ENCODE data around the gene PABPC1L.

PABPC1L gene

DNA sequence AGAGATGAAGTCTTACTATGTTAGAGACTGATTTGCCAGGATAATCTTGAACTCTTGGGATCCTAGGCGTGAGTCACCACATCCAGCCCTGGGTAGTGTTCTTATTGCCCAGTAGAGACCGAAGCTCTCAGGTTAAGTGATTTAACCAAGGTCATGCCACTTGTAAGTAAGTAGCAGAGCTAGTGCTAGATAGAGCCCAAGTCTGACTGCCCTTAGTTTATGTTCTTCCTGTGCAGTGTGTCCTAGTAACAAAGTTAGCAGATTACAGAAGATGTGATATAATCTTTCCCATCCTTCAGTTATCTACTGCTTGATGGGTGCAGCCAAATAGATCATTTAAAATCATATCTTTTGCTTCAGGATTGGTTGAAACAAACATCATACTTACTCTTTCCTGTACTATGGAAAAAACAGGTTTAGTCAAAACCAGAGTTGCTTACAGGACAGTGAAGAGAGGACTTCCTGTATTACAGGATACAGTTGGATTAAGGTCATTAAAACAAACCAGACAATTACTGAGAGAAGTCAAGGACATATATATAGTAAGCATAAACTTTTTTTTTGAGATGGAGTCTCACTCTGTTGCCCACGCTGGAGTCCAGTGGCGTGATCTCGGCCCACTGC is 9.5 kb upstream of the PABPC1L start:
- no peak for DNase-seq (ENCODE audit: low read depth)

DNA sequence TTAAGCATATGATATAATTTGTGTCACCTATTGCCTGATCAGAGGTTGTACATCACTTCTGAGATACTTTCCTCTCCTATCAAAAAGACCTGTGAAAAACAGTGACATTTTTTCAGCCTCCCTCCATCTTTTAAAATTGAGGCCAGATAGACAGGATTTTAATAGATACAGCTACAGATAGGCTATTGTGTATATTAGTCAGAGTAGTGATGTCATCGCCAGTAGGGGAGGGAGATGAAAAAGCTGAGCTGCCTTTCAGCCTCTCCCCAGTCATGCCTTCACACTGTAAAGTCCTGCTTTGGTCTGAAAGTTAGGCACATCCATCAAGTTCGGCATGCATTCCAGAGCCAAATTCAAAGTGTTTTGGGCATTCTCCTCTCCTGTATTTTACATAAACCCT is 7.9 kb upstream of the PABPC1L start:
- DNase-seq (ENCODE audit: low read depth) = no peak

DNA sequence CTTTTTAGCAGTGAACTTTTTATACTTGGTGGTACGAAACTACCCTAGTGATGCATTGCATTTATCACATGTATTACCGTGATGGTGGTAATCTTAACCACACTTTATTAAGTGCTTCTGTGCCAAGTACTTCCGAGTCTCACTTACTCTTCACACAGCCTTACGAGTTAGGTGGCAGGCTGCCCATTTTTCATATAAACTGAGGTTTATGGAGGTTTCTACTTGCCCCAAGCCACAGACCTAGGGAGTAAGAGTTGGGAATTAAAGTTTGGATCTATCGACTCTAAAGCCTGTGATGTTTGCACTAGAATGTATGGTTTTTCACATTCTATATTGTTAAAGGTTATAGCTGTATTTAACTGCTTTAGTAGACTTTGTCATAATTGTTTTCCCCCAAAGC is 5.5 kb upstream of the PABPC1L start:
- DNase-seq (ENCODE audit: low read depth) = no peak

DNA sequence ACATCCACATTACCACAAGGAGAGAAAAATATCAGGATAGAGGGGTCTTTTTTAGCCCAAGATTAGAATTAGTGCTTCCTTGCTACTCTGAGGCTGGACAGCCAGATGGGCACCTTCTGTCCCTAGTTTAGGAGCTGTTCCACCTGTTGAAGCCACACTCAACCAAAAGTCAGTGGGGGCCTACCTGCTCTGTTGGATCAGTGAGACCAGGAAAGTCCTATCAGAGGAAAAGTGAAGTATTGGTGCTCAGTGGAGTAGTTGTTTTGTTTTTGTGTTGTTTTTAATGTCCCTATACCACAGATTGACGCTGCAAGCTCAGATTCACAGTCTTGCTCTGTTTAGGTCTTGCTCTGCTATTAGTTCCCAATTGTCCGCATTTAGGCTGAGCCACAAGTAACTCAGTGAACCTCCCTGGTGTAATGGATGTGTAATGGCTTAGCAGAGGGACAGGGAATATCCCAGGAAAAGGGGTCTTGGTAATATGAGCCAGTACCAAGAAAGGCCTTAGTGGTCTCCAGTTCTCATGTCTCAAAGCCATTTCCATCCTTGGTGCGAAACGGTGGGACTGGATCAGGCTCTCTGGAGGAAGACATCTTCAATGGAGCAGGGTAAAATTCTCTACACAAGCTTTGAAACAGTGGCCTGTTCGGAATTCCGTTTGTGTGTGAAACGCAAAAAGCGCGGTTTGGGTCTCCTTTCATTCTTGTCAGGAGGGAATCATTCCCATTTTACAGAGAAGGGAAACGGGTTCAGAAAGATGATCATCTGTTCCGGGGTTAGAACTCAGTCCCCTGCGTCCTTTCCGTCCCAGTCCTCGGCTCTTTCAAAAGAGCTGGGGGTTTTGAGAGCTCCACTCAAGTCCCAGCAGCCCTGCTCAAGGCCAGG is 631 bp upstream of the PABPC1L start:
- no peak for DNase-seq (ENCODE audit: low read depth)

DNA sequence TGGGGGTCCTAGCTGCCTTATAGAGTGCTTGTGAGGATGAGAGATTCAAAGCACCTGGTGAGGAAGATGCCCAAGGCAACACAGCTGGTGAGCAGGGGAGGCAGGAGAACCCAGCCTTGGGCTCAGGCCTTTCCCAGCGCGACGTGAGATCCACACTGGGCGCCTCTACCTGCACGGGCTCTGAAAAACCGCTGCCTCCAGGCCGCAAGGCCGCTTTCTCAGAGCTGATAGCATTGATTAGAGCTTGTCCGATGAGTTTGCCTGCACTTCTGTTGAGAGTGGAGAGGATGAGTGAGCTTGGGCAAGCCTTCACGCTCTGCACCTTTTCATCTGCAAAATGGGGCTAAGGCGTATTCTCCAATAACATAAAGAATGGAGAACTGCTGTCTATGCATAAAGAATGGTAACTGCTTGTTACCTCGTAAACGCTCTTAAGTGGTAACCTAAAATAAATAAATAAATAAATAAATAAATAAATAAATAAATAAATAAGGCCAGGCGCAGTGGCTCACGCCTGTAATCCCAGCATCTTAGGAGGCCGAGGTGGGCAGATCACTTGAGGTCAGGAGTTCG is 916 bp downstream of the PABPC1L start:
- no peak for DNase-seq (ENCODE audit: low read depth)

DNA sequence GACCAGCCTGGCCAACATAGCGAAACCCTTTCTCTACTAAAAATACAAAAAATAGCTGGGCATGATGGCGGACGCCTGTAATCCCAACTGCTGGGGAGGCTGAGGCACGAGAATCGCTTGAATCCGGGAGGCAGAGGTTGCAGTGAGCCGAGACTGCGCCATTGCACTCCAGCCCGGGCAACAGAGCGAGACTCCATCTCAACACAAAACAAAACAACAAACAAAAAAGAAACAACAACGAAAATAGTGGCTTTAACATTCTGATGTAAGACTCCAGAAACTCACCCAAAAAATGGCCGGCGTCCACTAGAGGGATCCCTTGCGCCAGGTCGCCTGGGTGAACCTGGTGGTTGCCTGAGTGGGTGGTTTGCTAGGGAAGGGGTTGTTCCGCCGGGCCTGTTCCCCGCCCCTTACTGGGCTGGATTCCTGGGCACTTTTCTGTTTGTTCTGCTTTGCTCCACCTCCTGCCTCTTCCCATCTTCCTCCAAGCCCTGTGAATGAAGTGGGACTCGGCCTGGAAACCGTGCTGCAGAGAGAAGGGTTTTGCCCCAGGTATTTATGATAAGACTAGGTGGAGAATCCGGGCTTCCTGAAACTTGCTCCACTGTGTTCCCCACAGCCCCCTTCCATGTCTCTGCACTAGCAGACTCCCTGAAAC is 1.5 kb downstream of the PABPC1L start:
- peak; percentile 19 for DNase-seq (ENCODE audit: low read depth)

DNA sequence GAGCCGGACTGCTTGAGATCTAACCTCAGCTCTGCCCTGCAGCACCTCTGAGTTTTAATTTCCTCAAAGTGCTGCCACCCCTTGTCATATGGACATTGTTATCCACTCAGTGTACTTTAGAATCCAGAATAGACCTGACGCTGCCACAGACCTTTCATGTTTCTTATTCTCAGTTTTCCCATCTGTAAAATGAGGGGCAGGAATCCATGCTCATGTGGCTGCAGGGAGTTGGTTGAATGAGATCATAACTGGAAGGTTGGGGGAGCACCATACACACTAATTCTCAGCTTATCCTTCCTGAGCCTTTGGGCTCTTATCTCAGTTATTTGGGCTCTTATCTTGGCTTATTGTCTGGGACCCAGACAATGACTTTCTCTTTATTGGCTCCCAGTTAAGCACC is 2.3 kb downstream of the PABPC1L start:
- no peak for DNase-seq (ENCODE audit: low read depth)

DNA sequence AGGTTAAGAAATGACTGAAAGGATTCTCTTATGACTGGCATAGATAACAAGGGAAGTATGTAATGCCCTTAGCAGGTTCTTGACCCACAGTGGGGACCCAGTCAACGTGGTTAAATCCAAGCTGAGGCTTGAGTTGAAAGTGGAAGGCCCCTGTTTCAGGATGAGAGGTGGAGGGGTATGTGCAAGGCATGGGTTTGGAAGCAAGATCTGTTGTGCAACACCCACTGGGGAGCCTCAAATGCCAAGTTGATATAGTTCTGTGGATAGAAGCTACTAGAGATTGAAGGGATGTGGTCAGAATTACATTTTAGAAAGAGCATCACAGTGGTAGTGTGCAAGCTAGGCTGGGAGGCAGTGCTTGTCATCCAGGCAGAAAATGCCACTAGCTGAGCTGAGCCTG is 5.1 kb downstream of the PABPC1L start:
- DNase-seq (ENCODE audit: low read depth) = no peak

DNA sequence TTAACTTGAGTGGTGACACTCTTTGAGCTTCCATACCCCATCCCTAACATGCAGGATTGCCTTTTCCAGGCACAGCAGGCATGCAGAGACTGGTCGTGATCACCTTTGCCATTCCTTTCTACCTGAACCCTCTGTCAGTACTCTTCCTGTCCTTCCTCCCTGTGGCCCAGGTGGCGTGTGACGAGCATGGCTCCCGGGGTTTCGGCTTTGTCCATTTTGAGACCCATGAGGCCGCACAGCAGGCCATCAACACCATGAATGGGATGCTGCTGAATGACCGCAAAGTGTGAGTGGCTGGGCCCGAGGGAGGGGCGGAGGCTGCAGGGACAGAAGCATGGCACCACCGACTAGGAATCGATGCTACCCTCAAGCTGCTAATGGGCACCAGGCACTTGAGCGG is 6.7 kb downstream of the PABPC1L start:
- DNase-seq (ENCODE audit: low read depth) = no peak

DNA sequence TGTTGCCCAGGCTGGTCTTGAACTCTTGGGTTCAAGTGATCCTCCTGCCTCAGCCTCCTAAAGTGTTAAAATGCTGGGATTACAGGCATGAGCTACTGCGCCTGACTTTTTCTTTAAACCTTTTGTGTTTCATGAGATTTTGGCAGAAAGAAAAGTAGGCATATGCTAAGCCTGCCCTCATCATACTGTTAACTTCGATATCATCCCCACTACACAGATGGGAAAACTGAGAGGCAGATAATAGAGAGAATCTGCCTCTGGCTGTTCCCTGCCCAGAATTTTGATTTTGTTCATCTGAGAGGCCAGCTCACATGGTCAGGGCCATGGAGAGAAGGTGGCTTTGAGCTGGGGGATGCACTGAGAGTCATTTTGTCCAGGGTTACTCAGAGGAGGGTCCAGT is 7.5 kb downstream of the PABPC1L start:
- DNase-seq (ENCODE audit: low read depth) = no peak

DNA sequence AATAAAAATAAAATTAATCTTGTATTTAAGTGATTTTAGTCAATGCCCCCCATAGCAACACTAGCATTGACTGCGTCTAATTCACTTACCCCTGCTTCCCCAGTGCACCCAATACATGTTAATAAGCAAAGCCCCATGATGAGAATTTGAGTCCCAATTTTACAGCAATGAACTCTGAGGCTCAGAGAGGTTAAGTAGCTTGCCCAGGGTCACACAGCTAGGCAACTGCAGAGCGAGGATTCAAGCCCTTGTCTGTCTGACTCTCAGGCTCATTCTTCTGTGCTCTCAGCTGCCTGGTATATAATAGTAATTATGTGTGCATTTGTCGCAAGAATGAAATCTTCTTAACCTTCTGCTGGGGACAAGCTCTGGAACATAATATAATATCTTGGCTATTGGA is 8.5 kb downstream of the PABPC1L start:
- DNase-seq (ENCODE audit: low read depth) = no peak

DNA sequence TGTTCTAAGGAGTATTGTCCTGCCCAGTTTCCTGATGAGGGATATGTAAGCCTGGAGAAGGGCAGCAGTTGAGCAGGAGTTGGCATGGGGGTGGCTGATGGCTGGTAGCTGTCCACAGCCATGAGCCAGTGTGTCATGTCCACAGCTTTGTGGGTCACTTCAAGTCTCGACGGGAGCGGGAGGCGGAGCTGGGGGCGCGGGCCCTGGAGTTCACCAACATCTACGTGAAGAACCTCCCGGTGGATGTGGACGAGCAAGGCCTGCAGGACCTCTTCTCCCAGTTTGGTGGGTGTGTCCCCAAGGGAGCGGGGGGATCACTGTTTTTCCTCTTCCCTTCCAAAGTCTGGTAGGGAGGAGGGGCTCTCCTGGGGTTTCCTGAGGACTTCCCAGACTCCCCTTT is 8.9 kb downstream of the PABPC1L start:
- no peak for DNase-seq (ENCODE audit: low read depth)

DNA sequence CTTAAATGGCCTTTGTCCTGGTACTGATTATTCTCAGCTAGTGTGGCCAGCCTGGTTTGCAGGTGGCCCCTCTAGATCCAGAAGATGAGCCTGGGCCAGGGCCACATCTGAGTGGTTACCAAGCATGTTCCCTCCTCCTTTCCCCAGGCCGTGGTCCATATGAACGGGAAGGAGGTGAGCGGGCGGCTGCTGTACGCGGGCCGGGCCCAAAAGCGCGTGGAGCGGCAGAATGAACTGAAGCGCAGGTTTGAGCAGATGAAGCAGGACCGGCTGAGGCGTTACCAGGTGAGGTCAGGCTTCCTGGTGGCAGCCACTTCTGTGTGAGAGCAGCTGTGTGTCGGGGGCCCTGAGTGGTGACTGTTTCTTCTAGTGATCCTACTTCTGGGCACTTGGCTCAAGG is 11.6 kb downstream of the PABPC1L start:
- no peak for DNase-seq (ENCODE audit: low read depth)

DNA sequence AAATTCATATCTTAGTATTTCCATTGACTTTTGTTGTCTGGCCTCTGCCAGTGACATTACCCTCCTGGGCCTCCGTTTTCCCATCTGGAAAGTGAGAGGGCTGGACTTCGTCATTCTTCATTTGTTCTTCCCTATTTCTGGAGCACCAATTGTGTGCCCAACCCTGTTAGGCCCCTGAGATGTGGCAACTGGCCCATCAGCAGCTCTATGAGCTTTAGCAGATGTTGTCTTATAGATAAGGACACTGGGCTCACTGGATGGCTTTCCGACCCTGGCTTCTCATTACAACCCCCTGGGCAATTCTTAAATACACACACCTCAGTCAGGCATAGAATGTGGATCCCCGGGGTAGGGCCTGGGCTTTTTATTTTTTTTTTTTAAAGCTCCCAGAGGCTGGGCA is 14.7 kb downstream of the PABPC1L start:
- DNase-seq (ENCODE audit: low read depth) = no peak

DNA sequence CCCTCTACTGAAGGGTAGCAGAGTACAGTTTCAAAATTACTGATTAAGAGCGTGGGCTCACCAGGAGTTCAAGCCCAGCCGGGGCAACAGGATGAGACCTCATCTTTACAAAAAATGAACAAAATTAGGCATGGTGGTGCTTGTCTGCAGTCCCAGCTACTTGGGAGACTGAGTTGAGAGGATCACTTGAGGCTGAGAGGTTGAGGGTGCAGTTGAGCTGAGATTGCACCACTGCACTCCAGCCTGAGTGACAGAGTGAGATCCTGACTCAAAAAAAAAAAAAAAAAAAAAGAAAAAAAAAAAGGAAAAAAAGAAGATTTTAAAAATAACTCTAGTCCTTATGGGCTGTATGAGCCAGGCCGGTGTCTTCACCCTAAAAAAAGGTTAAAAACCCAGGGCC is 18.7 kb downstream of the PABPC1L start:
- no peak for DNase-seq (ENCODE audit: low read depth)

DNA sequence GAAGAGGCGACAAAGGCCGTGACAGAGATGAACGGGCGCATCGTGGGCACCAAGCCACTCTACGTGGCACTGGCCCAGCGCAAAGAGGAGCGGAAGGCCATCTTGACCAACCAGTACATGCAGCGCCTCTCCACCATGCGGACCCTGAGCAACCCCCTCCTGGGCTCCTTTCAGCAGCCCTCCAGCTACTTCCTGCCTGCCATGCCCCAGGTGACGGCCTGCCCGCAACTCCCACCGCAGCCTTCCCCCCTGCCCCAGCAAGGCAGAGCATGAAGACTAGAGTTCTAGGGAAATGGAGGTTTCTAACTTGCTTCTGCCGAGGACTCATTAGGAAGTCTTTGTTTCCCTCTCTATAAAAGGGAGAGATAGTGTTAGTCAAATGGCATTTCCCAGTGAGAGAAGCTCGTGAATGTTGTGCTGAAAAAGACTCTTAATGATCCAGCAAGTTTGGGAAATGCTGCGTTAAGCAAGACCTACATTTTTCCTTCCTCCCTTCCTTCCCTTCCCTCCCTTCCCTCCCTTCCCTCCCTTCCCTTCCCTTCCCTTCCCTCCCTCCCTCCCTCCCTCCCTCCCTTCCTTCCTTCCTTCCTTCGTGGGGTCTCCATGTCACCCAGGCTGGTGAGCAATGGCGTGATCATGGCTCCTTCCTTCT is 20.8 kb downstream of the PABPC1L start:
- DNase-seq (ENCODE audit: low read depth) = no peak

DNA sequence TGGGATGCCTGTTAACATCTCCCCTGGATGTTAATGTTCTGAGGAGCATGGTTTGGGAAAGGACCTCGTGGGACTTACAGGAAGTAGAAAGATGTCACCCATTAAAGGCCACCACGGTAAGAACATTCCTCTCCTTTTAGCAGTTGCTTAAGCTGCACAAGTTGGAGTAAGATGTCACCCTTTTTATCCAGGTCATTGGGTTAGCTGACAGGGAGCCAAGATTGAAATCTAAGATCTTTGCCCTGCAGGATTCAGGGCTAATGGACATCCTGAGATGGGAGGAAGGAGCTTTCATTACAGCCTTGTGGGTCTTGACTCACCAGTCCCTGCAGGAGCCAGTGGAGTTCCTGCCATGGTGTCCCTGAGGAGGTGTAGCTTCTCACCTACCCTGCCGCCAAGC is 22.1 kb downstream of the PABPC1L start:
- DNase-seq (ENCODE audit: low read depth) = no peak

DNA sequence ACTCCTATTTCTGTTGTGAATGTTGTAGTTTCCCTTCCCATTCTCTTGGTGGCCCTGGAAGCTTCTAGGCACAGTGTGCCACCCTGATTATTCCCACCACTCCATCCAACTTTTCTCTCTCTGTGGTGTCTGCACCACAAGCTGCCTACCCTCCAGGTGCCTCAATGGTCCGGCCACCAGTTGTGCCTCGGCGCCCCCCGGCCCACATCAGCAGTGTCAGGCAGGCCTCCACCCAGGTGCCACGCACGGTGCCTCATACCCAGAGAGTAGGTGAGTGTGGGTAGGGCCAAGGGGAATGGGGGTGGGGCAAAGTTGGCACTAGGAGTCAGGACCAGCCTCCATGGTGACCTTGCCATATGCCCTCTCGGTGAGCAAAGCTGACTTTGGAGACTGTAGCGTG is 23.1 kb downstream of the PABPC1L start:
- DNase-seq (ENCODE audit: low read depth) = no peak

DNA sequence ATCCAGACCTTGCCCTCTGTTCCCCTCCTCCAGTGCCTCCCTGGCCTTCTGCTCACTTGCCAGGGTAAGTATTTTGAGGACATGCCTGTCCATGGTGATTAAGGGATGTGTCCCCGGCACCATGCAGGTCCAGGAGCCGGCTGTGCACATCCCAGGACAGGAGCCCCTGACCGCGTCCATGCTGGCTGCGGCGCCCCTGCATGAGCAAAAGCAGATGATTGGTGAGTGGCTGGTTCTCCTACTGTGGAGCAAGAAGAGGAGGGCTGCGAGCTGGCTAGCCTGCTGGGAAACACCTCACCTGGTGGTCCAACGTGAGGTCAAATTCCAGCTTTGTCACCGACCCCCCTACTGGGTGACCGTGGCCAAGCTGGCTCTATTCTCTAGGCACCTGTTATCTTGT is 26.6 kb downstream of the PABPC1L start:
- no peak for DNase-seq (ENCODE audit: low read depth)

DNA sequence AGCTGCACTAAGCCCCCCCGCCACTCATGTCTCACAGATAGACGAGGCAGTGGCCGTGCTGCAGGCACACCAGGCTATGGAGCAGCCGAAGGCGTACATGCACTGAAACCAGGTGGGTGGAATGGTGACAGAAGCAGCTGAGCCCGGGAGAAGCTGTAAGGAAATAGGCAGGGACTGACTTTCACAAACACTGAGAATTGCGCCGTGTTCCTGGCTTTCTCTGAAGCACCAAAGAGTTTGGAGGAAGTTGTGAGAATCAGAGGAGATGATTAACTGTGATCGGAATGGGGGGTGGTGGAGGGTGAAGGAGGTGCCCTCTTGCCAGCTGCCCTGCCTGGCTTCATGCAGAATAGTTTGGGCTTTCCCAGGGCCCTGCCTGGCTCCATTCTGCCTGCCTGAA is 28.8 kb downstream of the PABPC1L start:
- DNase-seq (ENCODE audit: low read depth) = no peak

DNA sequence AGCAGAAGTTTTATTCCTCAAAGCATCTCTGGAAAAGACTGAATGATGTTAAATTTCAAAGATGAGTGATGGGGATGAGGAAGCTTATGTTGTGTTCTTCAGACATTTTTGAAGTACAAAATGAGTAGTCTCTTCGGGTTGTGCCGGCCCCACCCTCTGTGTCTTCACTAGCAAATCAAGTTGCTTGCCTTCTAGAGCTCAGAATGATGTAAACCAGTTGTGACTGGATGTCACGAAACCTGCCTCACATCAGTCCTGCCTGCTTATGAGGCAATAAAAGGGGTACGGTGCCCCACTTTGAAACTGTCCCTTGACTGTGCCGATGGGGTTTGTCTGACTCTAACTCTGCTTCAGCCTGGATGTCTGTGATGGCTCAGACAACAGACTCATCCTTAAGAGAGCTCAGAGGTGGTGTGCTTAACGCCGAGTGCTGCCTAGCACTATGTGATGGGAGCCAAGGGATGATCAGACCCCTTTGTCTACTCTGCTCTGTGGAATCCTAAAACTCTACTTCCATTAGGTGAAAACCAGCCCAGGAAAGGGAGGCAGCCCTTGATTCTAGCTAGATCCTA is 31.3 kb downstream of the PABPC1L start:
- no peak for DNase-seq (ENCODE audit: low read depth)
